Trophoblast cell (in vitro differentiated cells and primary cell): ENCODE results near the gene TMEM132D.

ENCODE experiments used
- DNase-seq, 2 donors: peaks; one replicate each; pipeline ENCODE4 v3.0.0-alpha.2; 2016
- H2AFZ ChIP-seq: 2 replicates; pipeline ENCODE4 v1.6.1; 2013; ENCODE audit warnings: low read length, moderate library complexity, mild to moderate bottlenecking; ENCODE audit not compliant: insufficient read depth, poor library complexity
- H2AK5ac ChIP-seq: 2 replicates; pipeline ENCODE4 v1.6.1; 2013; ENCODE audit warnings: mild to moderate bottlenecking, low read length
- H2BK120ac ChIP-seq: 2 replicates; pipeline ENCODE4 v1.6.1; 2013; ENCODE audit warnings: low read length, mild to moderate bottlenecking, moderate library complexity; ENCODE audit not compliant: insufficient read depth, poor library complexity
- H2BK12ac ChIP-seq: 2 replicates; pipeline ENCODE4 v1.6.1; 2013; ENCODE audit warnings: mild to moderate bottlenecking, low read length, moderate library complexity
- H2BK5ac ChIP-seq: 2 replicates; pipeline ENCODE4 v1.6.1; 2013; ENCODE audit warnings: low read length, low read depth, moderate library complexity, mild to moderate bottlenecking; ENCODE audit not compliant: poor library complexity
- H3K14ac ChIP-seq: 2 replicates; pipeline ENCODE4 v1.6.1; 2013; ENCODE audit warnings: mild to moderate bottlenecking, low read length
- H3K18ac ChIP-seq: 2 replicates; pipeline ENCODE4 v1.6.1; 2013; ENCODE audit warnings: mild to moderate bottlenecking, low read length
- H3K23ac ChIP-seq: 2 replicates; pipeline ENCODE4 v1.6.1; 2013; ENCODE audit warnings: low read length
- H3K27ac ChIP-seq: 2 replicates; pipeline ENCODE4 v1.5.1; 2013; ENCODE audit warnings: low read depth, mild to moderate bottlenecking, inconsistent platforms, low read length, moderate library complexity
- H3K27me3 ChIP-seq: 2 replicates; pipeline ENCODE4 v1.6.1; 2013; ENCODE audit warnings: inconsistent platforms, mild to moderate bottlenecking, low read length, moderate library complexity; ENCODE audit not compliant: insufficient read depth
- H3K36me3 ChIP-seq, 2 experiments: 1 replicate in 1 of 2; 2 replicates in 1 of 2; pipeline ENCODE4 v1.6.1; 2013; ENCODE audit warnings: low read length in 2 of 2, mild to moderate bottlenecking in 2 of 2, moderate library complexity in 1 of 2; ENCODE audit not compliant: insufficient read depth in 2 of 2, control insufficient read depth in 1 of 2
- H3K4ac ChIP-seq: 2 replicates; pipeline ENCODE4 v1.6.1; 2013; ENCODE audit warnings: low read depth, mild to moderate bottlenecking, low read length, moderate library complexity
- H3K4me1 ChIP-seq, 2 experiments: 1 replicate in 1 of 2; 2 replicates in 1 of 2; pipeline ENCODE4 v1.6.1; 2013; ENCODE audit warnings: low read length in 2 of 2, mild to moderate bottlenecking in 2 of 2, moderate library complexity in 1 of 2; ENCODE audit not compliant: insufficient read depth in 2 of 2, control insufficient read depth in 1 of 2
- H3K4me2 ChIP-seq: 2 replicates; pipeline ENCODE4 v1.6.1; 2013; ENCODE audit warnings: inconsistent platforms, mild to moderate bottlenecking, low read length, moderate library complexity
- H3K4me3 ChIP-seq: 2 replicates; pipeline ENCODE4 v1.5.1; 2013; ENCODE audit warnings: mild to moderate bottlenecking, low read depth, low read length, inconsistent platforms
- H3K79me1 ChIP-seq: one replicate; pipeline ENCODE4 v1.6.1; 2013; ENCODE audit warnings: low read length
- H3K79me2 ChIP-seq: 2 replicates; pipeline ENCODE4 v1.6.1; 2013; ENCODE audit warnings: low read length, mild to moderate bottlenecking; ENCODE audit not compliant: control insufficient read depth, insufficient read depth, poor library complexity
- H3K9ac ChIP-seq: 2 replicates; pipeline ENCODE4 v1.6.1; 2013; ENCODE audit warnings: mild to moderate bottlenecking, low read length
- H3K9me3 ChIP-seq: 2 replicates; pipeline ENCODE4 v1.6.1; 2013; ENCODE audit warnings: low read depth, mild to moderate bottlenecking, control low read depth, inconsistent platforms, low read length; ENCODE audit not compliant: insufficient read depth
- H4K12ac ChIP-seq: 2 replicates; pipeline ENCODE4 v1.6.1; 2013; ENCODE audit warnings: low read depth, mild to moderate bottlenecking, low read length, moderate library complexity
- H4K8ac ChIP-seq: 2 replicates; pipeline ENCODE4 v1.6.1; 2013; ENCODE audit warnings: low read depth, mild to moderate bottlenecking, low read length, moderate library complexity
- H4K91ac ChIP-seq: one replicate; pipeline ENCODE4 v1.6.1; 2013; ENCODE audit warnings: low read depth, mild to moderate bottlenecking, low read length, moderate library complexity
- WGBS: extraction: QIAGEN DNeasy Blood & Tissue Kit; methylation state at CpG from one replicate; pipeline ENCODE4 v1.1.7; 2013; ENCODE audit warnings: missing lambda C conversion rate; ENCODE audit not compliant: insufficient read length, insufficient coverage; ENCODE audit errors: extremely low coverage; 5-methylcytosine and 5-hydroxymethylcytosine counted together

TMEM132D gene

GRCh38 chr12:129631316-129631715 is 272.5 kb downstream of the TMEM132D start:
- Histone ChIP-seq H3K9me3 (no peaks in the 10 kb centered on the region), H2BK120ac (no peak overlapping the region), H3K36me3 (no peaks in the 10 kb centered on the region), H3K4me3 (no peak overlapping the region), H3K4me1 (no peaks in the 10 kb centered on the region), H4K8ac (no peak overlapping the region), H2AK5ac (no peak overlapping the region), H3K9ac (no peak overlapping the region), H3K27me3 (no peaks in the 10 kb centered on the region), H3K18ac (no peak overlapping the region), H4K91ac (no peak overlapping the region), H3K4ac (no peak overlapping the region), H3K14ac (no peak overlapping the region), H3K23ac (no peak overlapping the region), H3K79me2 (no peaks in the 10 kb centered on the region), H2BK12ac (no peak overlapping the region), H2BK5ac (no peak overlapping the region), H4K12ac (no peak overlapping the region), H2AFZ (no peak overlapping the region), H3K27ac (no peak overlapping the region), H3K4me2 (no peak overlapping the region), H3K79me1 (no peaks in the 10 kb centered on the region)
- no CpG with 5 or more reads among the region's 6 CpGs for WGBS
- DNase-seq = no peak

GRCh38 chr12:129629901-129630300 is 273.9 kb downstream of the TMEM132D start:
- Histone ChIP-seq H3K27ac (no peak overlapping the region), H2AK5ac (no peak overlapping the region), H3K14ac (no peak overlapping the region), H2BK12ac (no peak overlapping the region), H3K4me1 (no peaks in the 10 kb centered on the region), H3K79me2 (no peaks in the 10 kb centered on the region), H4K12ac (no peak overlapping the region), H3K4me3 (no peak overlapping the region), H3K4ac (no peak overlapping the region), H4K91ac (no peak overlapping the region), H3K9ac (no peak overlapping the region), H4K8ac (no peak overlapping the region), H3K23ac (no peak overlapping the region), H3K4me2 (no peak overlapping the region), H3K9me3 (no peaks in the 10 kb centered on the region), H2BK120ac (no peak overlapping the region), H2BK5ac (no peak overlapping the region), H3K79me1 (no peaks in the 10 kb centered on the region), H3K27me3 (no peaks in the 10 kb centered on the region), H3K18ac (no peak overlapping the region), H3K36me3 (no peaks in the 10 kb centered on the region), H2AFZ (no peak overlapping the region)
- WGBS = no CpG with 5 or more reads among the region's 1 CpG
- no peak for DNase-seq

- Histone ChIP-seq H2BK5ac (no peak overlapping the region), H3K9me3 (peaks cover 6% of the 10 kb centered on the region), H4K12ac (no peak overlapping the region), H2AK5ac (no peak overlapping the region), H3K14ac (no peak overlapping the region), H2AFZ (no peak overlapping the region), H3K79me1 (no peaks in the 10 kb centered on the region), H3K36me3 (no peaks in the 10 kb centered on the region), H3K23ac (no peak overlapping the region), H3K4me2 (no peak overlapping the region), H3K18ac (no peak overlapping the region), H3K9ac (no peak overlapping the region), H3K27me3 (no peaks in the 10 kb centered on the region), H4K8ac (no peak overlapping the region), H3K4me3 (no peak overlapping the region), H2BK120ac (no peak overlapping the region), H4K91ac (no peak overlapping the region), H3K27ac (no peak overlapping the region), H3K4me1 (no peaks in the 10 kb centered on the region), H3K79me2 (no peaks in the 10 kb centered on the region), H3K4ac (no peak overlapping the region), H2BK12ac (no peak overlapping the region)
- WGBS = no CpG with 5 or more reads among the region's 4 CpGs
- no peak for DNase-seq
Observed at GRCh38 chr12:129622566-129622965, 281.3 kb downstream of the TMEM132D start.

- H3K79me2 ChIP-seq = no peaks in the 10 kb centered on the region
- no peak overlapping the region for H4K12ac ChIP-seq
- H4K91ac ChIP-seq = no peak overlapping the region
- H3K14ac ChIP-seq = no peak overlapping the region
- no peak overlapping the region for H3K4me2 ChIP-seq
- H3K9ac ChIP-seq = no peak overlapping the region
- peaks cover under 1% of the 10 kb centered on the region for H3K9me3 ChIP-seq
- no peak overlapping the region for H3K18ac ChIP-seq
- H2AK5ac ChIP-seq = no peak overlapping the region
- no peaks in the 10 kb centered on the region for H3K36me3 ChIP-seq
- WGBS = no CpG with 5 or more reads among the region's 5 CpGs
- no peak overlapping the region for H3K23ac ChIP-seq
- H3K4ac ChIP-seq = no peak overlapping the region
- H2BK5ac ChIP-seq = no peak overlapping the region
- H3K27me3 ChIP-seq = no peaks in the 10 kb centered on the region
- DNase-seq = no peak
- no peak overlapping the region for H3K4me3 ChIP-seq
- no peak overlapping the region for H2BK12ac ChIP-seq
- no peak overlapping the region for H2BK120ac ChIP-seq
- H3K27ac ChIP-seq = no peak overlapping the region
- no peaks in the 10 kb centered on the region for H3K79me1 ChIP-seq
- H3K4me1 ChIP-seq = no peaks in the 10 kb centered on the region
- no peak overlapping the region for H2AFZ ChIP-seq
- H4K8ac ChIP-seq = no peak overlapping the region
Observed at GRCh38 chr12:129619271-129619670, 284.6 kb downstream of the TMEM132D start.
